ENCODE measurements around the gene LRPPRC.

LRPPRC gene

GRCh38 chr2:43905871-43906270, 89.9 kb downstream of the LRPPRC start:
- no peak for DNase-seq

GRCh38 chr2:43905371-43905803, 90.4 kb downstream of the LRPPRC start:
- no peak for DNase-seq

DNA sequence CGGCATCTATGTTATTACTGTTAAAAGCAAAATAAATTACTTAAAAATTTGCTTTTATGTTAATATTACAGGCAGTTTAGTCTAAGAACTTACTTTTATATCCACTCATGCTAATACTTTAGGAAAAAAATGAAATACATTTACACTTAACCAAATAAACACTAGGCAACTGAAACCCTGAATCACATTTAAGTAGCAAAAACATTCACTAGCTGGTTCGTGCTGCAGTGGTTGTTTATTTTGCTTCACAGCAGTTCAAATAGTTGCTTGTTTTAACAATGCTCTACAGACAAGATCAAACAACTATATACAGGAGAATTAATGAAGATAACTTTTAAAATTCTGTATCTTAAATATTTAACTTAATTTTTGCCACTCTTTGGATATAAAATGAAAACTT, 96.2 kb downstream of the LRPPRC start:
- DNase-seq, result no peak

DNA sequence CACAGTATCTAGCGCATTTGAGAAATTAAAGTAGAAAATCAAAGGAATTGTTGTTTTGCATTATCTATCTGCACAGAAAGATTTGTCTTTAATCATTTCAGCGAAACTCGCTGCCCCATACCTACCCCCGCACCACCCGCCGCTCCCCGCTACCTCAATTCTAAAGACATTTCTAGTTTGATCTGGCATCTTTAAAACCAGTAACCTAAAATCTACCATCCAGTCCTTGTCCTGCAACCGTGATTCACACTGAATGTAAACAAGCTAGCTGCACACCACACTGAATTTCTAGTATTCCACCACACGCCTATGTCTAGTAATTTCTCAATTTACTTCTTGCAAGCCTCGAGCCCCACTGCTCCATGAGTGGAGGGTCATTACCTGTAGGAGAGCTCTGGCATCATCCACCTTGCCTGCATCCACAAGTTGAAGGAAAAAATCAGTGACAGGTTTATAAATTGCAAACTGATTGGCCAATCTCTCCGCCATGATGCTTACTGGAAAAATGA, 96.9 kb downstream of the LRPPRC start:
- peak; percentile 47 for DNase-seq

DNA sequence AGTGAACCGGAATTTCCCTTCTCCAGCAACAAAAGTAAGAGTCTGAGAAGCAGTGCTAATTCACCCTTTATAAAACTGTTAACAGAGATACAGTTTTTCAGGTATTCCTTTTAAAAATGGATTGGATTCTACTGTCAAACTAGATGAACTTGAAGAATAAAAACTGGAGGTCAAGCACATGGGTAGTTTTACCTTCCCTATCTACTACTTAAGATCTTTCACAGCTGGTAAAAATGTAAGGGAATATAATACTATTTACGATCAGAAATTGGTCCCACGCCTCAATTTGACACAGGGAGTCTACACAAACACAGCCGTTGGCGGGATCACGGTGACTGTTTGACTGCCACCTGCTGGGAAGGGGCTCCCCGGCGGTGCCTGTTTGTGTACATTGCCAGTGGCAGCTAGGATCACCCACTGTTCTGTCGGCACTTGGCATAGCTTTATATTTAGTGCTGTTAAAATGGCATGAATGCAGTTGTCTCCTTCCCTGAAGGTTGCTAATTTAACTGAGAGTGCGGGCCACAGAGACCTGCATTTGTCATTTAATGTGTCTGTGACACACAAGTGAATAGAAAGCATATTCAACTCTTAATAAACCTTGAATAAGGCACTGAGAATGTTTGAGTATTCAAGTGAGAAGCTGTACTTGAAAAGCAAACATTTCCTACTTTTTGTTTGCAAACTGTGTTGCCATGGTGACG, 97.5 kb downstream of the LRPPRC start:
- DNase-seq, result peak; percentile 84

- no peak for DNase-seq
Observed at GRCh38 chr2:43897492-43897891, 98.3 kb downstream of the LRPPRC start.

DNA sequence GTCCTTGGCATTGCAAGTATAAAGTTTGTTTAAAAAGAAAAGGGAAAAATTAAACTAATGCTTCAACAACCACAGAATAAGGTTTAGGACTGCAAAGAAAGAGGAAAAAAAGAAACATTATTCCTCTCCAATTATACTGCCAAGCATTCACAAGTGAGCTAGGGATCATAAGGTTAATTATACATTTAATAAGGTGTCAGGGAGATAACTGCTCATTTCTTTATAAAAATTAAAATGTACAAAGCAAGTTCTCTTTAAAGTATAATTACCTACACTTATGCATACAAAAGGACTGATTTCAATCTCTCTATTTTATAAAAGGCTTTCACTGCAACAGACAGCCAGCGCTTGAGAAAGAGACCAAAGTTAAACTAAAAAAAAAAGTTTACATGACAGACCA, 98.9 kb downstream of the LRPPRC start:
- no peak for DNase-seq

DNA sequence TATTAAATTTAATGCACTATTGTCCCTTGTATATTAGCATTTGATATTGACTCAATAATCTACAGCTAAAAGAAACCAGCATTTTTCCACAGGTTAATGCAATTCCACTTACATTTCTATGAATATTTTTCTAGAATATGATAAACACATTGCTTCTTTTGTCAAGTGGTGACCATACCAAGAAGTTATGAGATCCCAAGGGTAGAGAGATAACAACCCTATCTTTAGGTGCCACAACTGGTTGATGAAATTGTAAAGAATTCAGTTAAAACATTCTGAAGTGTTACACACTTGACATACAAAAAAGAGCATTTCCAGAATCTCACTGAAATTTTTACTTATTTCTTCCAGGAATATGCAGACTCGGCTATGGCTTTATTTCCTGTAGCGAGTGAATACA, 101.0 kb downstream of the LRPPRC start:
- DNase-seq, result no peak

- no peak for DNase-seq
Observed at GRCh38 chr2:43890855-43891254, 104.9 kb downstream of the LRPPRC start.

- DNase-seq, result no peak
Observed at GRCh38 chr2:43889416-43889815, 106.4 kb downstream of the LRPPRC start.

GRCh38 chr2:43887176-43887575, 108.6 kb downstream of the LRPPRC start:
- no peak for DNase-seq

GRCh38 chr2:43885132-43885632, 110.6 kb downstream of the LRPPRC start:
- no peak for DNase-seq

DNA sequence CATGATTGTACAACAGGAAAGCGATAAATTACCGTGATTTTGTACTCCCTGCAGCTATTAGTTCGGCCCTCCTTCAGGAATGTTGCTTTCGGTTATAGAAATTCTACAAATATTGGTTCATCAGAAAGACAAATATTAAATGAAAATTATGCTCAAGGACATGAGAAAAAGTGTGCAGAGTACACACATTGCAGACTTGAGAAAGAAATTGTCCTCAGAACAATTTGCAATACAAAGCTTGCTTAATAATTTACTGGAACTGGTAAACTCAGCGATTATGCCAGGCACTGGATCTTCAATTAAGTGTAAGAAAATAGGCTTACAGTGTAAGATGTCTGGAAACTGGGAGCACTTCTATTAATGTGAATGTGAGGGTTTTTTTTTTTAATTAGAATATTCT, 111.1 kb downstream of the LRPPRC start:
- DNase-seq, result no peak

- DNase-seq, result no peak
Observed at GRCh38 chr2:43882312-43882711, 113.5 kb downstream of the LRPPRC start.

DNA sequence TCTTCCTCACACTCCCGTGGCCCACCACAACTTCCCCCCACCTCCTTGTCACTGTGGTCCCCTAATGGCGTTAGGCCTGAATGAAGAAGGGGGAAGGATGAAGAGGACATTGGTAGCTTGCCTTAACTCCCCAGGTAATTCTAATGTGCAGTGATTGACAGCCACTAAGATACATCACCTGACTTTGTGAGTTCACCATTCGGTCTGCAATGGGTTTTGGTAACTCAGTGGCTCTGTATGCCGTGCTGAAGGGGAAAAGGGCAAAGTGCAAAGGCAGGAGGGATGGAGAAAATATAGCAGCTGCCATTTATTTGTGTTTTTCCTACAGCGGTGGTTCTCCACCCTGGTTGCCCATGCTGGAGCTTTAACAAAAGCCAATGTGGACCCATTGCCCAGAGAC, 114.8 kb downstream of the LRPPRC start:
- DNase-seq, result no peak

DNA sequence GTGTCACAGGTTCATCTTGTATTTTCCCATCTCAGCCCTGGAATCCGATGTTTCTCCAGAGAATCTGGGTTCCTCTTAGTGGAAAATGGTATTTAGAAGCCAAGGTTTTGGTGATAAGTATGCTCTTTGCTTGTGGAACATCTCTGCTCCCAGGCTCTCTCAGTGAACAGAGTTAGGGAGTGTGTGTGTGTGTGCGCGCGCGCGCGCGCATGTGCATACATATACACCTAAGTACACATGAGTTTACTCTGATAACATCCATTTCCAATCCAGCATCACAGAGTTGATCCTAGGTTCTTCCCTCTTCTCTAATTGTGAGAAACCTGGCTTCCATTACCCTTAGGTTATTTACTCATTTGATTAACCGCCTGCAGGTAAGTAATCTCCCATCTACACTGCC, 115.3 kb downstream of the LRPPRC start:
- DNase-seq, result no peak

- DNase-seq, result no peak
Observed at GRCh38 chr2:43879261-43879660, 116.5 kb downstream of the LRPPRC start.

DNA sequence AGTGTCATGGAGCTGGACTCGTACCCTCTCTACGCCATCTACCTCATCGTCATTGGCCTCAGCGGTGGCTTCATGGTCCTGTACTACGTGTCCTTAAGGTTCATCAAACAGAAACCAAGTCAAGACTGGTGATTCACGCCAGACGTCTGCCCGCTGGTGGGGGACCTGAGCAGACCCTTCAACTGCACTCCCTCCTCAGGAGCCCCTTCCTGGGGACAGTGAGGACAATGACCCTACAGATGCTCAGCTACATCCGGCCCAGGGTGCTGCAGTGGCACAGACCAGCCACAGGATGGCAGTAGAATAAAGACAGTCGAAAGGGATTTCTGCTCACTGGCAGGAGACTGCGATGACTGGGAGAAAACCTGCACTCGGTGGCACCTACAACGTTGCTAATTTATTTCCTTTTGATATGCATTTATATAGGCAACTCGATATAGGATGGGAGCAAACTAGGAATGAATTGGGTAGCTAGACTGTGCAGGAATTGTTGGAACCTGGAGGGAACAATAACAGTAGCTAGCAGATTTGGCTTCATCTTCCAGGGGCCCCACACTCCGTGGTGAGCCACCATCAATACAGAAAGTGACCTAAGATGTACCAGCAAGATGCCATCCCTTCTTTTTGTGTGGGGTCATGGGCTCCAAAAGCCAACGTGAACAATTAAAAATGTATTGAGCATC, 117.9 kb downstream of the LRPPRC start:
- peak; percentile 55 for DNase-seq

GRCh38 chr2:43874776-43875451, 120.9 kb downstream of the LRPPRC start:
- DNase-seq, result no peak

- no peak for DNase-seq
Observed at GRCh38 chr2:43872151-43872550, 123.6 kb downstream of the LRPPRC start.

GRCh38 chr2:43855292-43855691, 140.5 kb downstream of the LRPPRC start:
- DNase-seq, result no peak

- DNase-seq, result no peak
Observed at GRCh38 chr2:43854671-43855070, 141.1 kb downstream of the LRPPRC start.

Measured in NCI-H774 (cell line).